ENCODE data around the gene NCK2.
"Not testable (repeated sequence)": the region's sequence is repeated elsewhere in the genome, so short reads cannot be mapped to it uniquely, and the experiment has no call there.

- not testable (repeated sequence) for TF ChIP-seq MAX (IDR thresholded peaks at IDR 0.05; ENCODE audit: low read depth); YY1 (IDR thresholded peaks at IDR 0.05; ENCODE audit: low read depth); TCF12 (IDR thresholded peaks at IDR 0.05); CTCF (IDR thresholded peaks at IDR 0.05)
- TF ChIP-seq, protein P1, sequence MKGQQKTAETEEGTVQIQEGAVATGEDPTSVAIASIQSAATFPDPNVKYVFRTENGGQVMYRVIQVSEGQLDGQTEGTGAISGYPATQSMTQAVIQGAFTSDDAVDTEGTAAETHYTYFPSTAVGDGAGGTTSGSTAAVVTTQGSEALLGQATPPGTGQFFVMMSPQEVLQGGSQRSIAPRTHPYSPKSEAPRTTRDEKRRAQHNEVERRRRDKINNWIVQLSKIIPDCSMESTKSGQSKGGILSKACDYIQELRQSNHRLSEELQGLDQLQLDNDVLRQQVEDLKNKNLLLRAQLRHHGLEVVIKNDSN (IDR thresholded peaks at IDR 0.05; ENCODE audit: borderline replicate concordance, low read depth), result not testable (repeated sequence)
These were observed 12.2 kb downstream of the NCK2 start for GRCh38 chr2:105756865-105757264.

All from SK-N-SH (cell line).